HepG2 (cell line): Measurements from ENCODE around the gene GGA3. TPM values are rescaled to one million over a fixed set of nuclear protein-coding genes. Genes with fewer than 3 reads are reported as not detected.
A peak's percentile ranks its signal among the peaks of the same experiment; 100 is the strongest.

Experiments
- AHR ChIP-seq: IDR thresholded peaks from 2 replicates; pipeline ENCODE4 v1.6.1; 2018; ENCODE audit warnings: missing genetic modification reagents, missing compliant biosample characterization
- EP300 ChIP-seq, 3 experiments: sonication (generic) in 1 of 3; formaldehyde crosslinking in 1 of 3; IDR thresholded peaks; 2 replicates each; pipeline versions ENCODE4 v1.5.1 to v1.6.1; 2011 to 2020; ENCODE audit warnings: low read depth in 2 of 3, low read length in 2 of 3, borderline replicate concordance in 1 of 3, improper control_type of control experiment in 1 of 3, mild to moderate bottlenecking in 1 of 3, missing genetic modification reagents in 1 of 3, moderate library complexity in 1 of 3
- FOXA3 ChIP-seq: IDR thresholded peaks from 2 replicates; pipeline ENCODE4 v1.6.1; 2016; ENCODE audit warnings: missing genetic modification reagents, missing compliant biosample characterization
- HDAC1 ChIP-seq: sonication (generic); formaldehyde crosslinking; IDR thresholded peaks from 2 replicates; pipeline ENCODE4 v1.5.1; 2020; ENCODE audit warnings: mild to moderate bottlenecking, missing genetic modification reagents
- HHEX ChIP-seq: IDR thresholded peaks from 2 replicates; pipeline ENCODE4 v1.6.1; 2016; ENCODE audit warnings: control low read depth
- HOXD1 ChIP-seq: sonication (generic); formaldehyde crosslinking; IDR thresholded peaks from 2 replicates; pipeline ENCODE4 v1.5.0; 2020; ENCODE audit warnings: missing genetic modification reagents
- JDP2 ChIP-seq: sonication (generic); formaldehyde crosslinking; IDR thresholded peaks from 2 replicates; pipeline ENCODE4 v1.8.1; 2022; ENCODE audit warnings: missing genetic modification reagents, borderline replicate concordance
- NR2F2 ChIP-seq: IDR thresholded peaks from 2 replicates; pipeline ENCODE4 v1.6.1; 2012; ENCODE audit warnings: low read depth, inconsistent platforms, borderline replicate concordance
- PHF5A ChIP-seq: IDR thresholded peaks from one replicate; pipeline ENCODE4 v1.6.1; 2018; ENCODE audit warnings: low read depth, missing genetic modification reagents; ENCODE audit not compliant: unreplicated experiment
- REPIN1 ChIP-seq: sonication (generic); formaldehyde crosslinking; IDR thresholded peaks from 2 replicates; pipeline ENCODE4 v1.8.0; 2022; ENCODE audit warnings: missing genetic modification reagents, low read depth, mild to moderate bottlenecking, borderline replicate concordance
- SKI ChIP-seq: fragments of 450-650 bp; IDR thresholded peaks from one replicate; pipeline ENCODE4 v1.6.1; 2018; ENCODE audit warnings: mild to moderate bottlenecking; ENCODE audit not compliant: partially characterized antibody
- TRIM24 ChIP-seq: sonication (generic); formaldehyde crosslinking; IDR thresholded peaks from 2 replicates; pipeline ENCODE4 v1.8.0; 2022; ENCODE audit warnings: mild to moderate bottlenecking, missing genetic modification reagents
- ZBTB20 ChIP-seq: sonication (generic); formaldehyde crosslinking; IDR thresholded peaks from 2 replicates; pipeline ENCODE4 v1.8.1; 2023; ENCODE audit warnings: missing genetic modification reagents, low read depth, mild to moderate bottlenecking, borderline replicate concordance
- ZFP82 ChIP-seq: sonication (generic); formaldehyde crosslinking; IDR thresholded peaks from 2 replicates; pipeline ENCODE4 v1.5.1; 2020; ENCODE audit warnings: mild to moderate bottlenecking, missing genetic modification reagents, borderline replicate concordance
- ZFY ChIP-seq: sonication (generic); formaldehyde crosslinking; IDR thresholded peaks from 2 replicates; pipeline ENCODE4 v1.4.0; 2020; ENCODE audit warnings: missing genetic modification reagents
- ZIK1 ChIP-seq: sonication (generic); formaldehyde crosslinking; IDR thresholded peaks from 2 replicates; pipeline ENCODE4 v1.5.0; 2020; ENCODE audit warnings: mild to moderate bottlenecking, low read depth, missing genetic modification reagents, borderline replicate concordance
- ZKSCAN5 ChIP-seq: sonication (generic); formaldehyde crosslinking; IDR thresholded peaks from 2 replicates; pipeline ENCODE4 v1.5.1; 2020; ENCODE audit warnings: mild to moderate bottlenecking, missing genetic modification reagents
- ZNF121 ChIP-seq: sonication (generic); formaldehyde crosslinking; IDR thresholded peaks from 2 replicates; pipeline ENCODE4 v1.5.0; 2020; ENCODE audit warnings: mild to moderate bottlenecking, missing genetic modification reagents
- polyA plus RNA-seq, 8 experiments: library from polyadenylated mRNA; depleted of rRNA in 3 of 8; stranded (reverse) in 7 of 8; unstranded in 1 of 8; fragments of >200 nt; fragmentation: Illumina TruSeq in 4 of 8; extraction: Trizol in 4 of 8; gene quantifications; 2 replicates each; pipeline versions ENCODE4 v1.2.1 to v1.2.3, GENCODE V29; 2011 to 2016; ENCODE audit warnings: low read depth in 4 of 8, missing spikeins in 1 of 8, mixed read lengths in 1 of 8; ENCODE audit not compliant: insufficient read depth in 1 of 8
- total RNA-seq, 5 experiments: library from RNA; depleted of rRNA; stranded (reverse); fragments of >200 nt; fragmentation: Illumina TruSeq; extraction: Trizol; gene quantifications; 2 replicates each; pipeline ENCODE4 v1.2.3, GENCODE V29; 2016; ENCODE audit warnings: low read depth in 1 of 5
- TF ChIP-seq, protein P1 (sequence below): sonication (generic); formaldehyde crosslinking; IDR thresholded peaks from 2 replicates; pipeline ENCODE4 v1.8.0; 2022; ENCODE audit warnings: missing genetic modification reagents, mild to moderate bottlenecking, moderate library complexity, borderline replicate concordance
- TF ChIP-seq, protein P2 (sequence below): sonication (generic); formaldehyde crosslinking; IDR thresholded peaks from 2 replicates; pipeline ENCODE4 v1.5.0; 2020; ENCODE audit warnings: missing genetic modification reagents
- TF ChIP-seq, protein P3 (sequence below): sonication (generic); formaldehyde crosslinking; IDR thresholded peaks from 2 replicates; pipeline ENCODE4 v1.4.0; 2020; ENCODE audit warnings: missing genetic modification reagents
- TF ChIP-seq, protein P4 (sequence below): sonication (generic); formaldehyde crosslinking; IDR thresholded peaks from 2 replicates; pipeline ENCODE4 v1.4.0; 2020; ENCODE audit warnings: missing genetic modification reagents
- TF ChIP-seq, protein P5 (sequence below): IDR thresholded peaks from 2 replicates; pipeline ENCODE4 v1.6.1; 2018; ENCODE audit warnings: missing genetic modification reagents

Gene GGA3
- total and polyA plus RNA-seq, 2 of the 13 experiments (the other 11 are each of a cell fraction or from before 2014, with no cell fraction given) = 28.4 to 43.7 TPM

DNA sequence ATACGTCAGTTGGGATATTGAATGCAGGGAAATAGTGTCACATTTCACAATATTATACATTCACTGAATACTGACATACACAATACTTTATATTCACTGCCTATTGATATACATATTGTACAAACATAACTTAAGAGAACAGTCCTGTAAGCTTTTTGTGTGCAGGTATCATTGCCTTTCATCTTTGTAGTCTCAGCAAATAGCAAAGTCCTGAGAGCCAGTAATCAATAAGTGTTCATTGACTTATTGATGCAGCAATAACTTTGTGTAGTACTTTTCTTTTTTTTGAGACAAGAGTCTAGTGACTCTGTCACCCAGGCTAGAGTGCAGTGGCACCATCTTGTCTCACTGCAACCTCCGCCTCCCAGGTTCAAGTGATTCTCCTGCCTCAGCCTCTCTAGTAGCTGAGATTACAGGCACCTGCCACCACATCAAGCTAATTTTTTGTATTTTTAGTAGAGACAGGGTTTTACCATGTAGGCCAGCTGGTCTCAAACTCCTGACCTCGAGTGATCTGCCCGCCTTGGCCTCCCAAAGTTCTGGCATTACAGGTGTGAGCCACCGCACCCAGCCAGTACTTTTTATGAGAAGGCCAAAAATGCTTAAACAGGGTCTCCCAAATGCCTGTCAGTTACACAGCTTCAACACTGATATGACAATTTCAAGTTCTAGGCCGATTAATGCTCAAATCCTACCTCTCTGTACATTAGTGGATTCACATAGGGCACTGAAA lies 61.4 kb downstream of the GGA3 start (continued):
- TF ChIP-seq, protein P1, sequence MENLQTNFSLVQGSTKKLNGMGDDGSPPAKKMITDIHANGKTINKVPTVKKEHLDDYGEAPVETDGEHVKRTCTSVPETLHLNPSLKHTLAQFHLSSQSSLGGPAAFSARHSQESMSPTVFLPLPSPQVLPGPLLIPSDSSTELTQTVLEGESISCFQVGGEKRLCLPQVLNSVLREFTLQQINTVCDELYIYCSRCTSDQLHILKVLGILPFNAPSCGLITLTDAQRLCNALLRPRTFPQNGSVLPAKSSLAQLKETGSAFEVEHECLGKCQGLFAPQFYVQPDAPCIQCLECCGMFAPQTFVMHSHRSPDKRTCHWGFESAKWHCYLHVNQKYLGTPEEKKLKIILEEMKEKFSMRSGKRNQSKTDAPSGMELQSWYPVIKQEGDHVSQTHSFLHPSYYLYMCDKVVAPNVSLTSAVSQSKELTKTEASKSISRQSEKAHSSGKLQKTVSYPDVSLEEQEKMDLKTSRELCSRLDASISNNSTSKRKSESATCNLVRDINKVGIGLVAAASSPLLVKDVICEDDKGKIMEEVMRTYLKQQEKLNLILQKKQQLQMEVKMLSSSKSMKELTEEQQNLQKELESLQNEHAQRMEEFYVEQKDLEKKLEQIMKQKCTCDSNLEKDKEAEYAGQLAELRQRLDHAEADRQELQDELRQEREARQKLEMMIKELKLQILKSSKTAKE = no peak
- TF ChIP-seq TRIM24 = 0 out of 2 replicates have a peak, but pooled peaks have one; percentile 11
- TF ChIP-seq HOXD1 (CRISPR knock-in tag) = no peak
- TF ChIP-seq FOXA3 (CRISPR knock-in tag) = peak; percentile 83
- TF ChIP-seq ZBTB20 (CRISPR knock-in tag) = 0 out of 2 replicates have a peak, but pooled peaks have one; percentile 35
- peak; percentile 66; the same call in 1 of the 2 replicates for TF ChIP-seq HDAC1 (CRISPR knock-in tag)
- TF ChIP-seq, protein P2, sequence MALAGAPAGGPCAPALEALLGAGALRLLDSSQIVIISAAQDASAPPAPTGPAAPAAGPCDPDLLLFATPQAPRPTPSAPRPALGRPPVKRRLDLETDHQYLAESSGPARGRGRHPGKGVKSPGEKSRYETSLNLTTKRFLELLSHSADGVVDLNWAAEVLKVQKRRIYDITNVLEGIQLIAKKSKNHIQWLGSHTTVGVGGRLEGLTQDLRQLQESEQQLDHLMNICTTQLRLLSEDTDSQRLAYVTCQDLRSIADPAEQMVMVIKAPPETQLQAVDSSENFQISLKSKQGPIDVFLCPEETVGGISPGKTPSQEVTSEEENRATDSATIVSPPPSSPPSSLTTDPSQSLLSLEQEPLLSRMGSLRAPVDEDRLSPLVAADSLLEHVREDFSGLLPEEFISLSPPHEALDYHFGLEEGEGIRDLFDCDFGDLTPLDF (CRISPR knock-in tag) = no peak
- TF ChIP-seq ZFP82 (CRISPR knock-in tag) = no peak
- TF ChIP-seq SKI = peak; percentile 22
- TF ChIP-seq NR2F2 = peak; percentile 29; the same call in 1 of the 2 replicates
- TF ChIP-seq REPIN1 (CRISPR knock-in tag) = peak; percentile 56; the same call in 1 of the 2 replicates
- peak in 1 of 2 experiments; percentile 81; a peak in 1 of 4 replicates for TF ChIP-seq EP300 (IDR thresholded peaks at IDR 0.05; ENCODE audit: low read depth in 2 of 2, low read length in 2 of 2)
- TF ChIP-seq EP300 (CRISPR knock-in tag; IDR thresholded peaks at IDR 0.05; ENCODE audit: borderline replicate concordance) = no peak
- TF ChIP-seq HHEX = peak; percentile 75; the same call in 1 of the 2 replicates
- no peak for TF ChIP-seq AHR (CRISPR knock-in tag)
- TF ChIP-seq ZIK1 (CRISPR knock-in tag) = no peak
- TF ChIP-seq, protein P3, sequence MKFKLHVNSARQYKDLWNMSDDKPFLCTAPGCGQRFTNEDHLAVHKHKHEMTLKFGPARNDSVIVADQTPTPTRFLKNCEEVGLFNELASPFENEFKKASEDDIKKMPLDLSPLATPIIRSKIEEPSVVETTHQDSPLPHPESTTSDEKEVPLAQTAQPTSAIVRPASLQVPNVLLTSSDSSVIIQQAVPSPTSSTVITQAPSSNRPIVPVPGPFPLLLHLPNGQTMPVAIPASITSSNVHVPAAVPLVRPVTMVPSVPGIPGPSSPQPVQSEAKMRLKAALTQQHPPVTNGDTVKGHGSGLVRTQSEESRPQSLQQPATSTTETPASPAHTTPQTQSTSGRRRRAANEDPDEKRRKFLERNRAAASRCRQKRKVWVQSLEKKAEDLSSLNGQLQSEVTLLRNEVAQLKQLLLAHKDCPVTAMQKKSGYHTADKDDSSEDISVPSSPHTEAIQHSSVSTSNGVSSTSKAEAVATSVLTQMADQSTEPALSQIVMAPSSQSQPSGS (CRISPR knock-in tag) = peak; percentile 32; the same call in 1 of the 2 replicates
- no peak for TF ChIP-seq ZKSCAN5
- TF ChIP-seq ZNF121 = no peak
- TF ChIP-seq ZFY (CRISPR knock-in tag) = no peak
- TF ChIP-seq, protein P4, sequence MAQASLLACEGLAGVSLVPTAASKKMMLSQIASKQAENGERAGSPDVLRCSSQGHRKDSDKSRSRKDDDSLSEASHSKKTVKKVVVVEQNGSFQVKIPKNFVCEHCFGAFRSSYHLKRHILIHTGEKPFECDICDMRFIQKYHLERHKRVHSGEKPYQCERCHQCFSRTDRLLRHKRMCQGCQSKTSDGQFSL (CRISPR knock-in tag) = no peak
- TF ChIP-seq PHF5A = no peak
- no peak for TF ChIP-seq JDP2 (CRISPR knock-in tag)
- TF ChIP-seq, protein P5, sequence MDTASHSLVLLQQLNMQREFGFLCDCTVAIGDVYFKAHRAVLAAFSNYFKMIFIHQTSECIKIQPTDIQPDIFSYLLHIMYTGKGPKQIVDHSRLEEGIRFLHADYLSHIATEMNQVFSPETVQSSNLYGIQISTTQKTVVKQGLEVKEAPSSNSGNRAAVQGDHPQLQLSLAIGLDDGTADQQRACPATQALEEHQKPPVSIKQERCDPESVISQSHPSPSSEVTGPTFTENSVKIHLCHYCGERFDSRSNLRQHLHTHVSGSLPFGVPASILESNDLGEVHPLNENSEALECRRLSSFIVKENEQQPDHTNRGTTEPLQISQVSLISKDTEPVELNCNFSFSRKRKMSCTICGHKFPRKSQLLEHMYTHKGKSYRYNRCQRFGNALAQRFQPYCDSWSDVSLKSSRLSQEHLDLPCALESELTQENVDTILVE (CRISPR knock-in tag) = peak; percentile 47; the same call in 1 of the 2 replicates
